Measurements from ENCODE around the gene NARF. TPM values are rescaled to one million over a fixed set of nuclear protein-coding genes. Genes with fewer than 3 reads are reported as not detected.
"Not testable (repeated sequence)": the region's sequence is repeated elsewhere in the genome, so short reads cannot be mapped to it uniquely, and the experiment has no call there.

The NARF gene
- total RNA-seq, 3 donors from 2014 or later: 31.9 to 59.5 (median 44.9) TPM

GRCh38 chr17:82503728-82504308, 45.3 kb downstream of the NARF start:
- no peaks in the 10 kb centered on the region for H3K27me3 ChIP-seq
- no peak overlapping the region for H3K27ac ChIP-seq
- H3K9me3 ChIP-seq: no peaks in the 10 kb centered on the region
- no peaks in the 10 kb centered on the region for H3K36me3 ChIP-seq
- TF ChIP-seq CTCF (IDR thresholded peaks at IDR 0.05) (no peak), POLR2A (IDR thresholded peaks at IDR 0.05) (no peak)
- H3K4me1 ChIP-seq: no peaks in the 10 kb centered on the region
- no peak overlapping the region for H3K4me3 ChIP-seq
- DNase-seq (ENCODE audit: low spot score in 2 of 2): no peak
- intact Hi-C loops (cut with DNase I; ENCODE audit: low total_unique reads): no loop called here

- Histone ChIP-seq H3K4me3 (no peak overlapping the region), H3K27ac (no peak overlapping the region), H3K36me3 (no peaks in the 10 kb centered on the region), H3K27me3 (no peaks in the 10 kb centered on the region), H3K9me3 (no peaks in the 10 kb centered on the region), H3K4me1 (no peaks in the 10 kb centered on the region)
- DNase-seq (ENCODE audit: low spot score in 2 of 2): no peak
- no peak for TF ChIP-seq POLR2AphosphoS5 (IDR thresholded peaks at IDR 0.05)
- no peak for TF ChIP-seq POLR2A (IDR thresholded peaks at IDR 0.05)
- TF ChIP-seq CTCF (IDR thresholded peaks at IDR 0.05): no peak
- intact Hi-C loops (cut with DNase I; ENCODE audit: low total_unique reads): no loop called here
Measured at GRCh38 chr17:82505296-82505695, 46.8 kb downstream of the NARF start.

GRCh38 chr17:82506402-82506801, 47.9 kb downstream of the NARF start:
- DNase-seq (ENCODE audit: low spot score in 2 of 2); intact Hi-C loops (cut with DNase I; ENCODE audit: low total_unique reads); H3K4me1 ChIP-seq; H3K4me3 ChIP-seq; H3K27ac ChIP-seq; H3K9me3 ChIP-seq; H3K36me3 ChIP-seq; H3K27me3 ChIP-seq: not testable (repeated sequence)

GRCh38 chr17:82507631-82508175, 49.2 kb downstream of the NARF start:
- Histone ChIP-seq H3K4me3 (no peak overlapping the region), H3K9me3 (no peaks in the 10 kb centered on the region), H3K4me1 (no peaks in the 10 kb centered on the region), H3K27me3 (no peaks in the 10 kb centered on the region), H3K36me3 (no peaks in the 10 kb centered on the region), H3K27ac (no peak overlapping the region)
- intact Hi-C loops (cut with DNase I; ENCODE audit: low total_unique reads): no loop called here
- DNase-seq (ENCODE audit: low spot score in 2 of 2): no peak
- TF ChIP-seq POLR2AphosphoS5 (IDR thresholded peaks at IDR 0.05) (no peak), POLR2A (IDR thresholded peaks at IDR 0.05) (no peak), CTCF (IDR thresholded peaks at IDR 0.05) (no peak)

GRCh38 chr17:82511642-82512041, 53.1 kb downstream of the NARF start:
- H3K27ac ChIP-seq; H3K9me3 ChIP-seq; DNase-seq (ENCODE audit: low spot score in 2 of 2); H3K4me3 ChIP-seq; H3K36me3 ChIP-seq; H3K4me1 ChIP-seq; H3K27me3 ChIP-seq; intact Hi-C loops (cut with DNase I; ENCODE audit: low total_unique reads): not testable (repeated sequence)

GRCh38 chr17:82513864-82514263, 55.3 kb downstream of the NARF start:
- intact Hi-C loops (cut with DNase I; ENCODE audit: low total_unique reads); DNase-seq (ENCODE audit: low spot score in 2 of 2); H3K4me3 ChIP-seq; H3K27me3 ChIP-seq; H3K9me3 ChIP-seq; H3K4me1 ChIP-seq; H3K36me3 ChIP-seq; H3K27ac ChIP-seq: not testable (repeated sequence)

All from breast epithelium (tissue), 4 donors.